IMR-90 (cell line): ENCODE measurements around the gene ABHD5. TPM values are rescaled to one million over a fixed set of nuclear protein-coding genes. Genes with fewer than 3 reads are reported as not detected.
A peak's percentile ranks its signal among the peaks of the same experiment; 100 is the strongest.

ENCODE experiments used
- ATAC-seq: fragments of 200-7000 bp; cut with Tn5 transposase; 2 replicates; pipeline ENCODE4 v1.9.1; 2020; ENCODE audit warnings: low read depth, mild to moderate bottlenecking, moderate library complexity
- BruUV-seq: library from RNA; stranded (reverse); fragments of 400-500 nt; replicated peaks from 2 replicates; lab custom pipeline; 2021; lab: Mats Ljungman, UMichigan
- CTCF ChIA-PET: fragments of 300-600 bp; formaldehyde crosslinking; extraction: SDS; loops from one replicate; lab custom pipeline; 2021; ENCODE audit warnings: antibody characterized with exemption; lab: Yijun Ruan, JAX
- POLR2A ChIA-PET: fragments of 300-600 bp; sonication (Branson Sonifier 250); formaldehyde crosslinking; loops from one replicate; lab custom pipeline; 2022; ENCODE audit warnings: antibody characterized with exemption; ENCODE audit not compliant: unreplicated experiment; lab: Charles Lee
- DNase-seq: peaks from one replicate; pipeline ENCODE4 v3.0.0; 2013
- H2AFZ ChIP-seq: replicated peaks from 2 replicates; pipeline ENCODE3; 2013; ENCODE audit warnings: low read length, mild to moderate bottlenecking; ENCODE audit not compliant: poor library complexity
- H2AK5ac ChIP-seq: 2 replicates; pipeline ENCODE4 v1.6.1; 2013; ENCODE audit warnings: low read depth, low read length, inconsistent platforms
- H2AK9ac ChIP-seq: replicated peaks from 2 replicates; pipeline ENCODE3; 2013; ENCODE audit warnings: mild to moderate bottlenecking, low read depth, low read length, moderate library complexity; ENCODE audit not compliant: poor library complexity
- H2BK120ac ChIP-seq: 2 replicates; pipeline ENCODE4 v1.6.1; 2013; ENCODE audit warnings: low read depth, low read length, inconsistent platforms
- H2BK15ac ChIP-seq: 3 replicates; pipeline ENCODE4 v1.6.1; 2013; ENCODE audit warnings: low read depth, low read length, inconsistent platforms
- H2BK20ac ChIP-seq: 2 replicates; pipeline ENCODE4 v1.6.1; 2013; ENCODE audit warnings: low read depth, mild to moderate bottlenecking, inconsistent platforms, low read length, moderate library complexity
- H2BK5ac ChIP-seq: 2 replicates; pipeline ENCODE4 v1.6.1; 2013; ENCODE audit warnings: mild to moderate bottlenecking, low read depth, low read length, inconsistent platforms; ENCODE audit not compliant: poor library complexity, severe bottlenecking
- H3K14ac ChIP-seq: replicated peaks from 2 replicates; pipeline ENCODE4 v1.6.1; 2013; ENCODE audit warnings: low read depth, low read length, inconsistent platforms
- H3K18ac ChIP-seq: 2 replicates; pipeline ENCODE4 v1.6.1; 2013; ENCODE audit warnings: low read depth, low read length, control low read depth
- H3K23ac ChIP-seq: 2 replicates; pipeline ENCODE4 v1.6.1; 2013; ENCODE audit warnings: low read depth, low read length, inconsistent platforms
- H3K27ac ChIP-seq: 2 replicates; pipeline ENCODE4 v1.5.1; 2013; ENCODE audit warnings: mild to moderate bottlenecking, control low read depth, low read length; ENCODE audit not compliant: insufficient read depth
- H3K27me3 ChIP-seq: 2 replicates; pipeline ENCODE4 v1.6.1; 2013; ENCODE audit warnings: low read length; ENCODE audit not compliant: control insufficient read depth, insufficient read depth
- H3K36me3 ChIP-seq: 2 replicates; pipeline ENCODE4 v1.6.1; 2013; ENCODE audit warnings: low read length, mixed read lengths; ENCODE audit not compliant: control insufficient read depth, insufficient read depth
- H3K4ac ChIP-seq: 2 replicates; pipeline ENCODE4 v1.6.1; 2013; ENCODE audit warnings: low read depth, low read length, inconsistent platforms
- H3K4me1 ChIP-seq: 2 replicates; pipeline ENCODE4 v1.6.1; 2013; ENCODE audit warnings: low read length, mixed read lengths; ENCODE audit not compliant: control insufficient read depth, insufficient read depth
- H3K4me2 ChIP-seq: 2 replicates; pipeline ENCODE4 v1.6.1; 2013; ENCODE audit warnings: low read depth, mild to moderate bottlenecking, control low read depth, low read length, moderate library complexity
- H3K4me3 ChIP-seq: 2 replicates; pipeline ENCODE4 v1.5.1; 2013; ENCODE audit warnings: low read depth, mild to moderate bottlenecking, control low read depth, low read length, moderate library complexity; ENCODE audit not compliant: insufficient read depth
- H3K56ac ChIP-seq: 2 replicates; pipeline ENCODE4 v1.6.1; 2013; ENCODE audit warnings: low read length, inconsistent platforms; ENCODE audit not compliant: insufficient read depth; ENCODE audit errors: extremely low read depth
- H3K79me1 ChIP-seq, 2 experiments: 2 replicates each; pipeline ENCODE4 v1.6.1; 2013; ENCODE audit warnings: low read length in 2 of 2, inconsistent platforms in 1 of 2, low read depth in 1 of 2
- H3K9ac ChIP-seq: 2 replicates; pipeline ENCODE4 v1.6.1; 2013; ENCODE audit warnings: low read depth, low read length, control low read depth
- H3K9me1 ChIP-seq: 2 replicates; pipeline ENCODE4 v1.6.1; 2013; ENCODE audit warnings: low read length, inconsistent platforms; ENCODE audit not compliant: insufficient read depth
- H3K9me3 ChIP-seq: 2 replicates; pipeline ENCODE4 v1.6.1; 2013; ENCODE audit warnings: low read length; ENCODE audit not compliant: control insufficient read depth, insufficient read depth
- H4K20me1 ChIP-seq: 2 replicates; pipeline ENCODE4 v1.6.1; 2013; ENCODE audit warnings: low read length, inconsistent platforms; ENCODE audit not compliant: insufficient read depth
- H4K5ac ChIP-seq: 2 replicates; pipeline ENCODE4 v1.6.1; 2013; ENCODE audit warnings: mild to moderate bottlenecking, low read depth, low read length, control low read depth
- H4K8ac ChIP-seq, 2 experiments: 2 replicates each; pipeline ENCODE4 v1.6.1; 2013; ENCODE audit warnings: low read depth in 2 of 2, low read length in 2 of 2, control low read depth in 1 of 2, inconsistent platforms in 1 of 2
- H4K91ac ChIP-seq: 2 replicates; pipeline ENCODE4 v1.6.1; 2013; ENCODE audit warnings: low read depth, low read length, inconsistent platforms; ENCODE audit not compliant: insufficient read depth
- BHLHE40 ChIP-seq: fragments of 150-350 bp; IDR thresholded peaks from 2 replicates; pipeline ENCODE4 v1.6.1; 2016; ENCODE audit warnings: mild to moderate bottlenecking, low read depth, low read length
- CEBPB ChIP-seq: IDR thresholded peaks from 2 replicates; pipeline ENCODE4 v1.6.1; 2012; ENCODE audit warnings: low read depth, low read length, improper control_type of control experiment
- CHD1 ChIP-seq: IDR thresholded peaks from 2 replicates; pipeline ENCODE4 v1.6.1; 2012; ENCODE audit warnings: low read depth, low read length, improper control_type of control experiment
- CTCF ChIP-seq: conservative IDR thresholded peaks from 2 replicates; pipeline ENCODE4 v1.5.1; 2012; ENCODE audit warnings: mild to moderate bottlenecking, low read depth, low read length, improper control_type of control experiment
- ELK1 ChIP-seq: fragments of 150-350 bp; IDR thresholded peaks from 2 replicates; pipeline ENCODE4 v1.6.1; 2016; ENCODE audit warnings: low read depth, mild to moderate bottlenecking, low read length, moderate library complexity, borderline replicate concordance
- MAFK ChIP-seq: IDR thresholded peaks from 2 replicates; pipeline ENCODE4 v1.6.1; 2012; ENCODE audit warnings: low read depth, low read length, improper control_type of control experiment
- MAZ ChIP-seq: IDR thresholded peaks from 2 replicates; pipeline ENCODE4 v1.6.1; 2012; ENCODE audit warnings: low read depth, mild to moderate bottlenecking, low read length, improper control_type of control experiment, moderate library complexity, borderline replicate concordance
- MXI1 ChIP-seq: IDR thresholded peaks from 2 replicates; pipeline ENCODE4 v1.6.1; 2012; ENCODE audit warnings: low read depth, mild to moderate bottlenecking, low read length, moderate library complexity, borderline replicate concordance
- NFE2L2 ChIP-seq: fragments of 150-350 bp; IDR thresholded peaks from 2 replicates; pipeline ENCODE4 v1.6.1; 2016; ENCODE audit warnings: low read depth, mild to moderate bottlenecking, low read length
- POLR2A ChIP-seq: IDR thresholded peaks from 2 replicates; pipeline ENCODE4 v1.6.1; 2012; ENCODE audit warnings: mild to moderate bottlenecking, low read depth, low read length
- RAD21 ChIP-seq: IDR thresholded peaks from 2 replicates; pipeline ENCODE4 v1.6.1; 2012; ENCODE audit warnings: low read length, improper control_type of control experiment
- RCOR1 ChIP-seq: IDR thresholded peaks from 2 replicates; pipeline ENCODE4 v1.6.1; 2012; ENCODE audit warnings: mild to moderate bottlenecking, low read length, improper control_type of control experiment; ENCODE audit not compliant: insufficient replicate concordance
- SMC3 ChIP-seq: fragments of 150-350 bp; IDR thresholded peaks from 2 replicates; pipeline ENCODE4 v1.6.1; 2016; ENCODE audit warnings: low read depth, mild to moderate bottlenecking, antibody characterized with exemption, low read length, moderate library complexity
- USF2 ChIP-seq: fragments of 150-350 bp; IDR thresholded peaks from 2 replicates; pipeline ENCODE4 v1.6.1; 2017; ENCODE audit warnings: mild to moderate bottlenecking, antibody characterized with exemption, low read length, low read depth
- WGBS, 2 experiments: methylation state at CpG; one replicate each; pipeline versions ENCODE4 v1.1.5 to v1.1.7; 2013; ENCODE audit warnings: missing lambda C conversion rate in 2 of 2; ENCODE audit not compliant: insufficient read length in 1 of 2; ENCODE audit errors: extremely low coverage in 2 of 2; 5-methylcytosine and 5-hydroxymethylcytosine counted together
- dilution Hi-C: fragments of 300-500 bp; cut with HindIII; formaldehyde crosslinking; loops from one replicate; pipeline ENCODE4 v1.14.3; 2018; ENCODE audit warnings: low sequenced_read_pairs; ENCODE audit not compliant: unreplicated experiment
- in situ Hi-C: fragments of 300-500 bp; cut with MboI; formaldehyde crosslinking; loops from 3 replicates; pipeline ENCODE4 v1.14.3; 2019; ENCODE audit warnings: low sequenced_read_pairs, inconsistent platforms, mixed read lengths
- intact Hi-C: fragments of 100-400 bp; cut with micrococcal nuclease; formaldehyde crosslinking; loops from 2 replicates; pipeline ENCODE4 v1.10.0; 2022
- polyA plus RNA-seq, 3 experiments: library from polyadenylated mRNA; depleted of rRNA; stranded (reverse); fragments of >200 nt; gene quantifications; 2 replicates each; pipeline ENCODE4 v1.2.3, GENCODE V29; 2012; ENCODE audit warnings: low replicate concordance in 1 of 3
- total RNA-seq: library from RNA; depleted of rRNA; stranded (reverse); fragments of >200 nt; gene quantifications from 2 replicates; pipeline ENCODE4 v1.2.3, GENCODE V29; 2012

Gene ABHD5
- total and polyA plus RNA-seq, 2 of the 4 experiments (the other 2 are of a cell fraction): 15.8 to 33.2 TPM

GRCh38 chr3:43759297-43759782 lies 68.6 kb downstream of the ABHD5 start (continued):
- TF ChIP-seq MAFK: peak; percentile 88

- Histone ChIP-seq H3K9me3 (no peaks in the 10 kb centered on the region), H3K36me3 (no peaks in the 10 kb centered on the region), H2AK5ac (peak overlapping the region; percentile 95; the same call in 1 of the 2 replicates), H2AK9ac (peak overlapping the region; percentile 76), H4K20me1 (no peaks in the 10 kb centered on the region), H3K18ac (peak overlapping the region; percentile 64), H3K4me2 (no peak overlapping the region), H3K27ac (peak overlapping the region; percentile 71), H2BK15ac (peak overlapping the region; percentile 96), H3K23ac (peak overlapping the region; percentile 15; the same call in 1 of the 2 replicates), H3K14ac (peak overlapping the region; percentile 56), H3K9ac (peak overlapping the region; percentile 34; the same call in 1 of the 2 replicates), H3K27me3 (no peaks in the 10 kb centered on the region), H2BK120ac (peak overlapping the region; percentile 94), H4K5ac (peak overlapping the region; percentile 85), H4K8ac (peak overlapping the region; percentile 85 to 91), H2BK5ac (peak overlapping the region; percentile 85), H3K56ac (peak overlapping the region; percentile 20; the same call in 1 of the 2 replicates), H3K4ac (peak overlapping the region; percentile 80), H3K9me1 (peaks cover 22% of the 10 kb centered on the region), H3K4me1 (peaks cover 30% of the 10 kb centered on the region), H3K4me3 (no peak overlapping the region), H2AFZ (no peak overlapping the region), H2BK20ac (peak overlapping the region; percentile 86), H3K79me1 (0 out of 4 replicates have a peak, but pooled peaks cover 0 to 2% of the 10 kb centered on the region in 2 experiments), H4K91ac (peak overlapping the region; percentile 79)
- WGBS, 2 experiments: no CpG with 5 or more reads among the region's 2 CpGs
- ChIA-PET POLR2A (no interaction called here), CTCF (interaction anchor here (2.0 kb wide), 1 partner anchor 9 kb away, joined by 8 read pairs; no protein-coding TSS in a partner anchor)
- dilution Hi-C loops (no loop called here), in situ Hi-C loops (no loop called here), intact Hi-C loops (loop anchor here (10.0 kb wide), 1 partner anchor 135 kb away; the partner anchor contains the start of gene ANO10)
- ATAC-seq: no peak
- DNase-seq: no peak
- no TSS peak for BruUV-seq
- TF ChIP-seq MXI1 (no peak), ELK1 (no peak), POLR2A (no peak), MAZ (no peak), CEBPB (no peak), NFE2L2 (no peak), CHD1 (no peak), USF2 (no peak), BHLHE40 (no peak), RCOR1 (no peak), RAD21 (no peak), CTCF (no peak), SMC3 (no peak)
These were observed 69.2 kb downstream of the ABHD5 start for GRCh38 chr3:43759938-43760337.
